Stimulated activated CD8-positive, alpha-beta memory T cell treated with anti-CD3 and anti-CD28 coated beads, Interleukin-12 subunit alpha, Interleukin-12 subunit beta, amount 100 ng/mL, for 4 hours (primary cell): ENCODE data around the gene DNAH10.

Experiments
- DNase-seq: peaks from one replicate; pipeline ENCODE4 v3.0.0-alpha.2; 2020; ENCODE audit warnings: low read depth

The DNAH10 gene

DNA sequence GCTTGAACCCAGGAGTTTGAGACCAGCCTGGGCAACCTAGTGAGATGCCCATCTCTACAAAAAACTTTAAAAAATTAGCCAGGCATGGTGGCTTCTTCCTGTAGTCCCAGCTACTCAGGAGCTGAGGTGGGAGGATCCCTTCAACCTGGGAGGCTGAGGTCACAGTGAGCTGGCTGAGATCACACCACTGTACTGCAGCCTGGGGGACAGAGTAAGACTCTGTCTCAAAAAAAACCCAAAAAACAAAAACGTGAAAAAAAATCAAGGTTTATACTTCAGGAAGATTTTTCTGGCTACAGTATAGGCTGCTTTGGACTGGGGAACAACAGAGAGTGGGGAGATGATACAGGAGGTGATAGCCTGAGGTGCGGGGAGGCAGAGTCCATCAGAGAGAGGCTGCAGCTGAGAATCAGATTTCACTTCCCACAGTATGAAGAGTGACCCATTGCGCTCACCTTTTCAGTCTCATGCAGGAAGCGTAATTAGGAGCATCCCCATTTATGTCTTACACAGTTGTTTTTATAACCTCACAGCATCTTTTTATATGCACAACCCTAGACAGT is 28.9 kb downstream of the DNAH10 start:
- DNase-seq = no peak

DNA sequence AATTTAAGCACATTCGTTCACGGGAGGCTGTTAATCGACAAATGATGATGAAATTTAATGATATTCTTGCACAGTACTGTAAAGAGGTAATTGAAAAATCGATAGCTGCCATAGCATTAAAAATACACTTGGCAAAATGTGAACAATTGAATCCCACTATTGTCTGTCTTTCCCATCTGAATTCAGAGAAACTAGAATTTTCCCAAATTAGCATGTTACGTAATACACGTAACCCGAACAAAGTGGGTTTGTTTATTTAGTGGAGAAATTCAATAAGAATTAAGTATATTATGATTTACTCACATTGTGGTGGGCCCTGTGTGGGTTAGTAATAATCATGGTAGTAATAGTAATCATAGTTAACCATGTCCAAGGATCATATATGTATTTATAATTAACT is 31.9 kb downstream of the DNAH10 start:
- no peak for DNase-seq

DNA sequence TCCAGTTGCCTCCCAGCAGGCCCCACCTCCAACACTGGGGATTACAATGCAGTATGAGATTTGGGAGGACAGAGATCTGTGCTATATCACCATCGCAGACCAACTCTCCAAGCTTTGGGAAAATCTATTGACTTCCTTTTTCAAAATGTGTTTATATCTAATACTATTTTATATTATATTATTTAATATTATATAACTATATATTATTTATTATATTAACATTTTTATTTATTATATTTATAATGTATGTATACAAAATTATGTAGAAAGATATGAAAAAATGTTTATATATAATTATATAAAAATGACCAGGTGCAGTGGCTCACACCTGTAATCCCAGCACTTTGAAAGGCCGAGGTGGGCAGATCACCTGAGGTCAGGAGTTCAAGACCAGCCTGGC is 36.4 kb downstream of the DNAH10 start:
- DNase-seq = no peak

DNA sequence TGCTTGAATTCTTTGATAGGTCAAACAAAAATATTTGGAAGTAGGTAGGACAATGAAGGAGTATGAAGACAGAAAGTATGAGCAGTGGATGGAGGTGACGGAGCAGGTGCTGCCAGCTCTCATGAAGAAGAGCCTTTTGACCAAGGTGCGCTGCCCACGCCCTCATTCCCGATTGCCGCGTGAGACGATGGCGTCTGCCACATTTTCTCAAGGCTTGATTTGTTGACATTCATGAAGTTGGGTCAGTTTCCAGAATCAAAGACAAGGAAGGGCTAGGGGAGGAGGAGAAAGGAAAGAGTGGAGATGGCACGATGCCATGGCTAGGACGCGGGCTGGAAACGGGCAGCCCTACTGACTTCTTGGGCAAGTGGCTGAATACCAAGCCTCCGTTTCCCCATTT is 37.1 kb downstream of the DNAH10 start:
- DNase-seq = no peak

DNA sequence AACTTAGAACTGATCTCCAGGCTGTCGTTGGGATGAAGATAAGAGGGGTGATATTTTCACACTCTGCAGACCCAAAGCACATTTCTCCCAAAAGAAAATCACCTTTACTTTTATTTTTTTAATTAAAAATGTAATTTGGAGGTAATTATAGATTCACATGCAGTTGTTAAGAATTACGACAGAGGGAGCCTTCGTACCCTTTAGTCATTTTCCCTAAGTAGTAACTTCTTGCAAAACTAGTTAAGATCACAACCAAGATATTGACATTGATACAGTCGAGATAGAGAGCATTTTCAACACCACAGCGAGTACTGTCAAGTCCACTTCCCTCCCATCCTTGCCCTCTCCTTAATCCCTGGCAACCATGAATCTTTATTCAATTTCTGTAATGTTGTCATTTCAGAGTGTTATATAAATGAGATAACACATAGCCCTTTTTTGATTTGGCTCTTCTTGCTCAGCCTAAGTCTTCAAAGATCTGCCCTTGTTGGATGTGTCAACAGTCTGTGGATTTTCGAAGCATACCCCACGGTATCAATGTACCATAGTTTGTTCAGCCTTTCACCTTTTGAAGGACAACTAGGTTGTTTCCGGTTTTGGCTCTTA is 39.6 kb downstream of the DNAH10 start:
- DNase-seq = no peak

DNA sequence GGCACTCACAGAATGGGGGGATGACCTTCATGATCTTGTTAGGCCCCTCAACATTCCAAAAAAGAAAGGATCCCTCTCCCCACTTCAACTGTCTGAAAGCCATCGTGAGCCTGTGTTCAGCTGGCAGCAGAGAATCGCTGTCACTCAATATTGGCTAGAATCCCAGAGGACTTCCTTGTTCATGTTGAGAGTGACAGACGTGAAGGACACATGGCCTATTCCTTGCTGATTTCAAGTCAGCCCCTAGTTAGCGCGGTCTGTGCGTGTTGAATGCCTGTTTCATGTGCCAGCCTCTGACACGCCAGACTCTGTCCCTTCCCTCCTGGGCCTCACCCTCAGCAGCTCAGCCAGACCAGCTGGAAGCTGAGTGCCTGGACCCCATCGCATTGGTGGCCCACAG is 43.1 kb downstream of the DNAH10 start:
- DNase-seq = no peak

DNA sequence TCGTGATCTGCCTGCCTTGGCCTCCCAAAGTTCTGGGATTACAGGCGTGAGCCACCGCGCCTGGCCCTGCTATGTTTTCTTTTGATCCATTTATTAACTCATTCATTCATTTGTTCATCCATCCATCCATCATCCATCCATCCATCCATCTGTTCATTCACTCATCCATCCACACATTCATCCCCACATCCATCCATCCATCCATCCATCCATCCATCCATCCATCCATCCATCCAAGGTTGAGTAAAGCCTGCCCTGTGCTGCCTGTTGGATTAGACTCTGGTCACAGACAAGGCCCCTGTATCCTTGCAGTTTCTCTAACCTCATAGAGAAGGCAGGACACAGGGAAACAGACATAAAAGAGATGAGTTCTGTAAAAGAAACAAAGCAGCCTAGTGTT is 44.9 kb downstream of the DNAH10 start:
- DNase-seq = no peak

DNA sequence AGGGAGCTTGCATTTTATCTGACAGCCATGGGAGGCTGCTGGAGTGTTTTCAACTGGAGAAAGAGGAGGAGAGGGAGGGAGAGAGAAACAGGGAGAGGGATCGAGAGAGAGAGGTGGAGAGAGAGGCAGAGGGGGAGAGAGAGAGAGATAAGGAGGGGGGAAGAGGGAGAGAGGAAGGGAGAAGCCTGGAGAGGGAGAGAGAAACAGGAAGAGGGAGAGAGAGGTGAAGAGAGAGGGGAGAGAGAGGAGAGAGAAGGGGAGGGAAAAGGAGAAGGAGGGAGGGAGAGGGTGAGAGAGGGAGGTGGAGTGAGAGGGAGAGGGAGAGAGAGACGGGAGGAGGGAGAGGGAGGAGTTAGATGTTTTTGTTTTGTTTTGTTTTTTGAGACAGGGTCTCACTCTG is 45.6 kb downstream of the DNAH10 start:
- no peak for DNase-seq

DNA sequence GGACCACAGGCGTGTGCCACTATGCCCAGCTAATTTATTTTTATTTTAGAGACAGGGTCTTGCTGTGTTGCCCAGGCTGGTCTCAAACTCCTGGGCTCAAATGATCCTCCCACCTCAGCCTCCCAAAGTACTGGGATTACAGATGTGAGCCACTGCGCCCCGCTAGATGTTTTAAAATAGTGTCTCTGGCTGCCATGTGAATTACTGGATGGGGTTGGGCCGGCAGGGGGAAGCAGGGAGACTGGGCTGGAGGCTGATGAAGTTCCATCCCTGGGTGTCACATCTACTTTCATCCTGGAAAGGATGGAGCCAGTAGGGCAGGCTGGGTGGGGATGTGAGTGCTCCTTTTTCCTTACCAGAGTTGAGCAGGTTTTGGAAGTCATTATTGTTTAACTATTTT is 46.1 kb downstream of the DNAH10 start:
- no peak for DNase-seq

DNA sequence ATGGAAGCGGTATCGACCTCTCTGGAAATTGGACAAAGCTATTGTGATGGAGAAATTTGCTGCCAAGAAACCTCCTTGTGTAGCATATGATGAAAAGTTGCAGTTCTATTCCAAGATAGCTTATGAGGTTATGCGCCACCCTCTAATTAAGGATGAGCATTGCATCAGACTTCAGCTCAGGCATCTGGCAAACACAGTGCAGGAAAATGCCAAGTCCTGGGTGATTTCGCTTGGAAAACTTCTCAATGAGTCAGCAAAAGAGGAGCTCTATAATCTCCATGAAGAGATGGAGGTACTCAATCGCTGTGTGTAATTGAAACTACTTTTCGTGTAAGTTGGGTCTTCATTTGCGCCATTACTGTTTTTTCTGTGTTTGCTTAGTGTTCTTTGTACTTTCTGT is 51.2 kb downstream of the DNAH10 start:
- no peak for DNase-seq

DNA sequence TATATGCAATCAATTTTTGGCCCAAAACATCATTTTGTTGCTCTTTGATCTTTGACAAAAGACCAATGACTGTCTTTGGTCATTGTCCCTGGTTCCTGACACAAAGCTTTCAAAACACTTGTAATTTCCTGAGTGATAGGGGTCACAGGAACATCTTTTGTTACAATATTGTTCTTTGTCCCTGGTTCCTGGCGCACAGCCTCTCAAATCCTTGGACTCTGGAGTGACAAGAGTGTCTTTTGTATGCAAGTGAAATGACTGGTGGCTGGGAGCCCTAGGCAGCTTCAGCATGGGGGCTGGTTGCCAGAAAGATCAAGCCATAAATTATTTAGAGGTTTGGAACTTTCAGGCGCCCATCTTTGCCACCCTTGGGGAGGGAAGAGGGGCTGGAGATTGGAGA is 53.9 kb downstream of the DNAH10 start:
- no peak for DNase-seq

DNA sequence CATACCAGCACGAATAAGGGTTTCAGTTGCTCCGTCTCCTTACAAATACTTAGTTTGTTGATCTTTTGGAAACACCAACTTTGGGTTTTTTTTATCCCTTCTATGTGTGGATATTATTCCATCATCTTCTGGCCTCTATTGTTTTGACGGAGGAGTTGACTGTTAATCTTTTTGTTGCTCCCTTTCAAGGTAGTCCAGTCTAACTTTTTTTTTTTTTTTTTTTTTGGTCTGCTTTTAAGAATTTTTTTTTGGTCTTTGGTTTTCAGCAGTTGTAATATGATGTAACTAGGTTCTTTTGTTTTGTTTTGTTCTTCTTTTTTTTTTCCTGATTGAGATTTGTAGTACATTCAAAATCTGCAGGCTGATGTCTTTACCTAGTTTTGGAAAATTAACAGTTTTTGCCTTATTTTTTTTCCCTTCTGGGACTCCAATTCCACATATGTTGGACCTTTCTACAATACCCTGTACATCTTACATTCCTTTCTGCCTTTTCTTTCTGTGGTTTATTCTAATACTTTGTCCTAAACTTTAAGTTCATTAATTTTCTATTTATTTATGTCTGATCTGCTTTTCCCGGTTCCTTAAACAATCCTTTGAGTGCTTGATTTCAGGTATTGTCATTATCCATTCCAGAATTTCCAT is 54.9 kb downstream of the DNAH10 start:
- DNase-seq = no peak

DNA sequence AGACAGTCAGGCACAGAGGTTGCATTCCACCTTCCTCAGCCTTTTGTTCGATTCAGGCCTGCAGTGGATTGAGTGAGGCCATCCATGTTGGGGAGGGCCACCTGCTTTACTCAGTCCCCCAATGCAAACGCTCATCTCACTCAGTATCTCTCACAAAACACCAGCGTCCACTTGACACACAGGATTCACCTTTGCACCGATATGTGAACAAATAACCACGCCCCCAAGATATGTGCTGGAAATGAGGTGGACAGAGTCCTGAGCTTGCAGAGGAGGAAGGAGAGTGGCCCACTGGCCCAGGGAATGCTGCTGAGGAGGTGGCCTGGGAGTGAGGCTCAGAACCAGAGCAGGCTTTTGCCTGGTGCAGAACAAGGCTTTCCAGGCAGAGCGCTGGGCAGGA is 60.7 kb downstream of the DNAH10 start:
- no peak for DNase-seq

DNA sequence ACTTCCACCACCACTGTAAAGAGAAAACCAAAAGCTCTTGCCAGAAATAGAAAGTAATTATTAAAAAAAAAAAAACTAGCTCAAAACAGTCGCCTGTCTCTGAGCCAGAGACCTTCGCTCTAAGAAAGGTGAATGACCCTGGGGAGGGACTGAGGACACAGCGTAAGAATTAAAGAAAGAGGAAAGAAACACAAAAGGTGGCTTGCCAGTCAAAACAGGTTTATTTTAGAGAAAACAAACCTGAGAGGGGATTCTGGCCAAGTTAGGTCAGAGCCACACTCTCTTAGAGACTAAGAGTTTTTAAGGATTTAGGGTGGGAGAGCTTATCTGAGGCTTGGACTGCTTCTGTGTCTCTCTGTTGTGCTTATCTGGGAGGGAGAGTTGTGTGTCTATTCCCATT is 66.0 kb downstream of the DNAH10 start:
- no peak for DNase-seq

DNA sequence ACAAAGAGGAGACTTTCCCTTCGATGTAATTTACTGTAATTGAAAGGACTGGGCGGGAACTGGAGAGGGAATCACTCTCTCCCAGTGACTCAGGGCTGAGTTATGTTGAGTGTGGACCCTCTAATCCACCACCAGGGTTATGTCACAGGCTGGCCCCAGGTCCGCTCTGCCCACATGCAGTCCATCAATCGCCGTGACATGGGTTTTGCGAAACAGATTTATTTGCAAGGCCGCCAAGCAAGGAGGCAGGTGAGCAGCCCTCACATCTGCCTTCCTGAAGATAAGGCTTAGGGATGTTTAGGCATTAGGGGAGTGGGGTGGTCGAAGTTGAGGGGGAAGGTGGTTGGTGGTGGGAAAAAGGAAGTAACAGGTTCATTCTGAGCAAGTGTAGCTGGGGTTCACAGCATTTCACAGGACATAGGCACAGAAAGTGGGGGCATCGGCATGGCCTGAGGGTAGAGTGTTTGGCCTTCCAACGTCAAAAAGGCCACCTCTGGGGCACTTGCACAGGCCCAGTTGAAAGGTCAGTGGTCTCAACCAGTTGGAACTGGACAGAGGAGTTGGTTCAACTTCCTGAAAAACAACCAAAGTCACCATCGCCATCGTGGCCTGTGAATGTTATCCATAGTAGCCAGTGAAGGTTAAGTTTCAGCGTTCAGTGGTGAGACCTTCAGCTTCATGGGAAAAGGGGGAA is 66.9 kb downstream of the DNAH10 start:
- DNase-seq = no peak

DNA sequence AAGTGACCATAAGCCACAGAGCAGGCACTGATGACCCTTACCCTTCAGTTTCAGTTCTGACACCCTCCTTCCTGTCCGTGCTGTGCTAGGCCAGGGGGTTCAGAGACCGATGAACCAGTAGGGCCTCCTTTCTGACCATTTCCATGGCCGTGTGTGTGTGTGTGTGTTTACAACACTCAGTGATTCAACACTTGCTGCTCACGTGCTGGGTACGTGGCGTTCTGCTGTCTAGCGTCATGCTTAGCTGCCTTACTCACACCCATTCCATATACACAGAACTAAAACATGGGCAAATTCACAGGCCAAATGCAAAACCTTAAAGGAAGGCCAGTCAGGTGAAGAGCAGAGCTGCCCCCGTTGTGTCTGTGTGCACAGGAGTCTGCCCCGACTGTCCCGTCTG is 67.5 kb downstream of the DNAH10 start:
- no peak for DNase-seq

DNA sequence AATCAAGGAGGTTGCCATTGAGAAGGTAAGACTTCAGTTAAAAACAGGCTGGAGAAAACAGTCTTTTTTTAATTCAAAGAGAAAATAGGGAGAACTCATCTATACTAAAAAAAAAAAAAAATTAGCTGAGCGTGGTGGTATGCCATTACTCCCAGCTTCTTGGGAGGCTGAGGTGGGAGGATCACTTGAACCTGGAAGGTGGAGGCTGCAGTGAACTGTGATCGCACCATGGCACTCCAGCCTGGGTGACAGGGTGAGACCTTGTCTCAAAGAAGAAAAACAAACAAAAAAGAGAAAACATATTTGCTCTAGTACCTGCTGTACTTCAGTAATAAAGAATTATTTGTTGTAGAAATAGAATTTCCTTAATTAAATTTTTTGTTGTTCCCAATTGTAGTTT is 68.6 kb downstream of the DNAH10 start:
- DNase-seq = no peak

DNA sequence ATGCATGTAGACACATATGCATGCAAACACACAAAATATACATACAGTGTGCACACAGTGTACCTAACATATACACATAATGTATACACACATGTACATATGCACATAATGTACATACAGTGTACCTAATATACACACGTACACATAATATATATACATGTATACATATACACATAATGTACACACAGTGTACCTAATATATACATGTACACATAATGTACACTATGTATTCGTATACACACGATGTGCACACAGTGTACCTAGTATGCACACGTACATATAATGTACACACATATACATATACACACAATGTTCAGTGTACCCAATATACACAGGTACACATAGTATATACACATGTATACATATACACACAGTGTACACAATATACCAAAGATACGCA is 70.0 kb downstream of the DNAH10 start:
- no peak for DNase-seq

DNA sequence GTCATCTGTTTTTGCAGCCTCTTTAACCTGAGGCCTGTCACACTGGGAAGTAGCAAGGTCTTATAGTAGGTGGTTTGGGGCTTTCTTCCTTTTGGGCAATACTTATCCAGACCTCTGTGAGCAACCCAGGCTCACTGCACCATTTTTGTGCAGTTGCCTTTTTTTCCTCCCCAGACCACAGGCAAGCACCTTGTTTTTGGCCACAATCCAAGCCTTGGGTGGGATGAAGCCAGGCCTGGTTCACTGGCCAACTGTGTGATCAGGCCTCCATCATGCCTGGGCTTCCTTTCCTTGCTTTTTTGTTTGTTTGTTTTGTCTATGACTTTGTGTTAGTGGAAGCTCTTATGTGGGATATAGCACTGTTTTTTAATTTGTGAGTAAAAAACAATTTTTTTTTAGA is 71.7 kb downstream of the DNAH10 start:
- DNase-seq = no peak

DNA sequence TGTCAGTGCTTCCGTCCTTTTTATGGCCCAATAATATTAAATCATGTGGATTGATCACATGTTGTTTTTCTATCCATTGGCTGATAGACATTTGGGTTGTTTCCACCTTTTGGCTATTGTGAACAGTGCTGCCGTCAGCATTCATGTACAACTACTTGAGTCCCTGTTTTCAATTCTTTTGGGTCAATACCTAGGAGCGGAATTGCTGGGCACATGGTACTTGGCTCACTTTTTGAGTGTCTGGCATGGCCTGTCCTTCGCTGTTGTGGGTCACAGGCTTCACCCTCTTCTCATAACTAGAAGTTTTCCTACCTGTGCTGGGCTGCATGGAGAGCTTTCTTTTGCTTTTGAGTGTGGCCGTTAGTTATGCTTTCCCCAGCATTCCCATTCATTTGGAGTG is 72.7 kb downstream of the DNAH10 start:
- DNase-seq = no peak

DNA sequence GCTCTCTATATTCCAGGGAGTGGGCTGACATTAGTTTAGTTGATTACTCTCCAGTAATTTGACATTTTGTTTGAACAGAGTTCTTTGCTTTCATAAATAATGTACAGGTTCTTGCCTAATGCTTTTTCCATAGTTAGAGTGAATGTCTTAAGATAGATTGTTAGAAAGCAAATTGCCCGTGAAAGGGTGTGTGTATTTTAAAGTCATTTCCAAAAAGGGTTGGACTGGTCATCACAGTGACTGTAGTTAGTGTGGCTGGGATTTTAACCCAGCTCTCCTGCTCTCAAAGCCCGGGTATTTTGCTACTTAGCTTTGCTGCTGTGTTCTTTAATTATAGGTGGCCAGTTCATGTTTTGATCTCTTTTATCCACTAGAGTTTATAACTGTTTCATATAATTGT is 74.2 kb downstream of the DNAH10 start:
- no peak for DNase-seq

DNA sequence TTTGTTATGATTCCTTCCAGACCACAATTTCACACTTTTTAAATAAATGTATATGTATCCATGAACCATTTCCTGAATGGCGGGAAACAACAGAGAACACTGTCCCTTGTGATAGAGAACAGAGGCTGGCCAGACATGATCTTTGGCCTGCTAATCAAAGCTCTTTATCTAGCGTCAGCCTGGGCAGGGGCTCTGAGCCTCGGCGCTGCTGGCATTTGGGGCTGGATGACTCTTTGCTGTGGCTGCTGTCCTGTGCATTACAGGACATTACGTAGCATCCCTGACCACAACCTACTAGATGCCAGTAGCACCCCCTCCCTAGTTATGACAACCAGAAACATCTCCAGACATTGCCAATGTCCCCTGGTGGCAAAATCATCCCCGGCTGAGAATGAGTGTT is 77.7 kb downstream of the DNAH10 start:
- no peak for DNase-seq

DNA sequence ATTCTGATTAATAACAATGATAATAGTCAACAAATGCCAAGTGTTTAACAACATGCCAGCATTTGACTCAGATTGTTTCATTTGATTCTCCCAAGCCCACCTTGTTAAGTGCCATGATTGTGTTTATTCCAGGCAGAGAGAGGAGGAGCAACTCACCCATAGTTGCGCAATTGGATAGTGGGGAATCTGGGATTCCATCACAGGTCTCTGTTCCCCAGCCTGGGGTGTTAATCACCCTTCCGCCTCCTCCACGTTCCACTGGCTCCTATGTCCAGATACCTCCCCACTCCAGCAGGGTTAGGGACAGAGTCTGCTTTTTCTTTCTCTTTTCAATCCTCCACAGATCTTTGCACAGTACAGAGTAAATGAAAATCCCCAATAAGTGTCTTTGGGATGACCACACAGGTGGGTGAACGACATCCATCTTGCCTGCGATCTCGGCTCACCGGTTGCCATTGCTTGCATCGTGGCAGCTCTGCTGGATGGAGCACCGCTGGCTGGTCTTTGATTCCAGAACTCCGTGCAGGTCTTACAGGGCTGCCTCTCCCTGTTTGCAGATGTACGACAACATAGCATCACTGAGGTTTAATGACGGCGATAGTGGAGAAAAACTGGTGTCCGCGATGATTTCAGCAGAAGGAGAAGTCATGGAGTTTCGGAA is 78.8 kb downstream of the DNAH10 start:
- no peak for DNase-seq
